Measurements from ENCODE around the gene TTI1. TPM values are rescaled to one million over a fixed set of nuclear protein-coding genes. Genes with fewer than 3 reads are reported as not detected.

TTI1 gene
- total RNA-seq, 1 donor from 2014 or later: 52.1 TPM

GRCh38 chr20:37938181-37938750 lies 95.0 kb downstream of the TTI1 start:
- Histone ChIP-seq H3K79me2 (ENCODE audit: low read depth) (no peaks in the 10 kb centered on the region), H3K4me2 (no peak overlapping the region), H3F3A (ENCODE audit: low read depth) (peaks cover 4% of the 10 kb centered on the region), H3K27ac (no peak overlapping the region), H3K9ac (no peak overlapping the region), H2AFZ (replicated peaks) (no peak overlapping the region), H4K20me1 (ENCODE audit: low read depth) (no peaks in the 10 kb centered on the region), H3K27me3 (no peaks in the 10 kb centered on the region), H3K36me3 (no peaks in the 10 kb centered on the region), H3K4me1 (peaks cover 17% of the 10 kb centered on the region), H3K9me3 (ENCODE audit: low read depth) (no peaks in the 10 kb centered on the region), H3K4me3 (no peak overlapping the region)
- Mint-ChIP-seq H3K27ac (peak overlapping the region; percentile 15), H3K4me3 (peak overlapping the region; percentile 33), H3K27me3 (ENCODE audit: insufficient read depth, low read depth) (peaks cover 7% of the 10 kb centered on the region), H3K4me1 (peaks cover 49% of the 10 kb centered on the region), H3K36me3 (peaks cover 3% of the 10 kb centered on the region), H3K9me3 (no peaks in the 10 kb centered on the region)
- TF ChIP-seq EZH2phosphoT487 (IDR thresholded peaks at IDR 0.05) (no peak), CTCF (IDR thresholded peaks at IDR 0.05) (no peak), EZH2 (IDR thresholded peaks at IDR 0.05) (no peak)
- no peak for DNase-seq (ENCODE audit: low spot score)

GRCh38 chr20:37937686-37938085 lies 95.6 kb downstream of the TTI1 start:
- no peak overlapping the region for H3K4me2 ChIP-seq
- H3K36me3 Mint-ChIP-seq: peaks cover 3% of the 10 kb centered on the region
- no peak overlapping the region for H3K9ac ChIP-seq
- H3K79me2 ChIP-seq (ENCODE audit: low read depth): no peaks in the 10 kb centered on the region
- peaks cover 4% of the 10 kb centered on the region for H3F3A ChIP-seq (ENCODE audit: low read depth)
- H3K4me3 ChIP-seq: no peak overlapping the region
- H3K9me3 Mint-ChIP-seq: no peaks in the 10 kb centered on the region
- H3K4me1 ChIP-seq: peaks cover 20% of the 10 kb centered on the region
- H2AFZ ChIP-seq (replicated peaks): no peak overlapping the region
- no peaks in the 10 kb centered on the region for H3K27me3 ChIP-seq
- peaks cover 7% of the 10 kb centered on the region for H3K27me3 Mint-ChIP-seq (ENCODE audit: insufficient read depth, low read depth)
- TF ChIP-seq CTCF (IDR thresholded peaks at IDR 0.05) (no peak), EZH2 (IDR thresholded peaks at IDR 0.05) (no peak), EZH2phosphoT487 (IDR thresholded peaks at IDR 0.05) (no peak)
- H3K4me3 Mint-ChIP-seq: peak overlapping the region; percentile 33
- H3K4me1 Mint-ChIP-seq: peaks cover 47% of the 10 kb centered on the region
- H3K27ac Mint-ChIP-seq: peak overlapping the region; percentile 15
- H3K9me3 ChIP-seq (ENCODE audit: low read depth): no peaks in the 10 kb centered on the region
- no peak overlapping the region for H3K27ac ChIP-seq
- H4K20me1 ChIP-seq (ENCODE audit: low read depth): no peaks in the 10 kb centered on the region
- H3K36me3 ChIP-seq: no peaks in the 10 kb centered on the region
- DNase-seq (ENCODE audit: low spot score): no peak

GRCh38 chr20:37936451-37936850 lies 96.8 kb downstream of the TTI1 start:
- Histone ChIP-seq H3K36me3 (no peaks in the 10 kb centered on the region), H3K4me1 (peaks cover 20% of the 10 kb centered on the region), H3K27ac (no peak overlapping the region), H3K4me3 (no peak overlapping the region), H3F3A (ENCODE audit: low read depth) (peaks cover 4% of the 10 kb centered on the region), H3K79me2 (ENCODE audit: low read depth) (no peaks in the 10 kb centered on the region), H3K4me2 (no peak overlapping the region), H3K9ac (no peak overlapping the region), H3K27me3 (no peaks in the 10 kb centered on the region), H3K9me3 (ENCODE audit: low read depth) (no peaks in the 10 kb centered on the region), H4K20me1 (ENCODE audit: low read depth) (no peaks in the 10 kb centered on the region), H2AFZ (replicated peaks) (no peak overlapping the region)
- Mint-ChIP-seq H3K27me3 (ENCODE audit: insufficient read depth, low read depth) (peaks cover 9% of the 10 kb centered on the region), H3K36me3 (peaks cover 6% of the 10 kb centered on the region), H3K4me1 (peaks cover 45% of the 10 kb centered on the region), H3K9me3 (no peaks in the 10 kb centered on the region), H3K27ac (no peak overlapping the region), H3K4me3 (no peak overlapping the region)
- TF ChIP-seq EZH2 (IDR thresholded peaks at IDR 0.05): no peak
- DNase-seq (ENCODE audit: low spot score): no peak

- DNase-seq (ENCODE audit: low spot score): no peak
- Histone ChIP-seq H3K4me1 (peaks cover 24% of the 10 kb centered on the region), H3K79me2 (ENCODE audit: low read depth) (no peaks in the 10 kb centered on the region), H2AFZ (replicated peaks) (no peak overlapping the region), H3K36me3 (no peaks in the 10 kb centered on the region), H3K9me3 (ENCODE audit: low read depth) (no peaks in the 10 kb centered on the region), H3K4me2 (no peak overlapping the region), H3F3A (ENCODE audit: low read depth) (peaks cover 4% of the 10 kb centered on the region), H3K9ac (no peak overlapping the region), H3K4me3 (no peak overlapping the region), H3K27me3 (no peaks in the 10 kb centered on the region), H4K20me1 (ENCODE audit: low read depth) (no peaks in the 10 kb centered on the region), H3K27ac (no peak overlapping the region)
- Mint-ChIP-seq H3K27ac (no peak overlapping the region), H3K4me1 (peaks cover 43% of the 10 kb centered on the region), H3K27me3 (ENCODE audit: insufficient read depth, low read depth) (peaks cover 8% of the 10 kb centered on the region), H3K9me3 (no peaks in the 10 kb centered on the region), H3K36me3 (peaks cover 6% of the 10 kb centered on the region), H3K4me3 (no peak overlapping the region)
- no peak for TF ChIP-seq EZH2 (IDR thresholded peaks at IDR 0.05)
- TF ChIP-seq EZH2phosphoT487 (IDR thresholded peaks at IDR 0.05): no peak
- no peak for TF ChIP-seq CTCF (IDR thresholded peaks at IDR 0.05)
Measured at GRCh38 chr20:37936041-37936440, 97.2 kb downstream of the TTI1 start.

Measured in neural progenitor cell (in vitro differentiated cells).